Subcutaneous adipose tissue (tissue), 4 donors: ENCODE measurements around the gene LRRC31. TPM values are rescaled to one million over a fixed set of nuclear protein-coding genes. Genes with fewer than 3 reads are reported as not detected.

Experiments
- total RNA-seq, 4 donors: library from RNA; depleted of rRNA; stranded (reverse); fragments of >200 nt; gene quantifications; one replicate each; pipeline ENCODE4 v1.1.0, GENCODE V29; 2016
- TF ChIP-seq, protein P1 (sequence below): fragments of 450-650 bp; IDR thresholded peaks from one replicate; pipeline ENCODE4 v1.5.1; 2016; ENCODE audit warnings: low read depth, mild to moderate bottlenecking, control low read depth, antibody characterized with exemption, moderate library complexity

LRRC31 gene
- total RNA-seq, result under 1 TPM in 1 of 4 donors, not detected in 3; 0.44 TPM

DNA sequence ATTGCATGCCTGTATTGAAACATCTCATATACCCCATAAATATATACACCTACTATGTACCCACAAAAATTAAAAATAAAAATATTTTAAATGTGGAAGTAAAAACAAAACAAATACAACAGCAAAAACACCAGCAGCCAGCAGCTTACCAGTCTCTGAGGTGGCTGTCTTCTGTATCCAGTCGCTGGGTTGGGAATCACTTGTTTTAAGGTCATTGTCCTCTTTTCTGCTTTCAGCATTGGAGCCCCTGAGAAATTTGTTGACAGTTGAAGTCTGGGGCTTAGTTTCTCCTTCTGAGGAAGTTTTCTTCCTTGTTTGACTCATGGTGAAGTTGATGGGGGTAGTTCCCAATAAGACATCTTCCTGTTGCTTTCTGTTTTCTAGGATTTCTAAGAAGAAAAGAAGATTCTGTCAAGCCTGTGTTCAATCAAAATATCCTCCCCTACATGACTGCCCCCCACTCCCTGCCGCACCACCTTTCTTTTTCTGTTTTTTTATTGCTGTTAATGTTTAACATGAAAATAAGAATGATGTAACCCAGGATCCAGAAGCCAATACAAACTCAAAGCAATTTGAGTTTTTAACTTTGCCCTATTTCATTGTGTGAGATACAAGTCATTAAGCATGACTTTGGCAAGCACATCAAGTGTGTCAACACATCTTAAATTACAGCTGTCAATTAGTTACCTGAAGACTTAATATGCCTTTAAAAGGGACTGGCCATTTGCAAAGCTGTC lies at the start of gene LRRC31:
Gene LRRC31 (minus strand): TSS at position 452 of the 737 bp plus-strand sequence. CDS start 128 bp downstream, at position 324.
- TF ChIP-seq, protein P1, sequence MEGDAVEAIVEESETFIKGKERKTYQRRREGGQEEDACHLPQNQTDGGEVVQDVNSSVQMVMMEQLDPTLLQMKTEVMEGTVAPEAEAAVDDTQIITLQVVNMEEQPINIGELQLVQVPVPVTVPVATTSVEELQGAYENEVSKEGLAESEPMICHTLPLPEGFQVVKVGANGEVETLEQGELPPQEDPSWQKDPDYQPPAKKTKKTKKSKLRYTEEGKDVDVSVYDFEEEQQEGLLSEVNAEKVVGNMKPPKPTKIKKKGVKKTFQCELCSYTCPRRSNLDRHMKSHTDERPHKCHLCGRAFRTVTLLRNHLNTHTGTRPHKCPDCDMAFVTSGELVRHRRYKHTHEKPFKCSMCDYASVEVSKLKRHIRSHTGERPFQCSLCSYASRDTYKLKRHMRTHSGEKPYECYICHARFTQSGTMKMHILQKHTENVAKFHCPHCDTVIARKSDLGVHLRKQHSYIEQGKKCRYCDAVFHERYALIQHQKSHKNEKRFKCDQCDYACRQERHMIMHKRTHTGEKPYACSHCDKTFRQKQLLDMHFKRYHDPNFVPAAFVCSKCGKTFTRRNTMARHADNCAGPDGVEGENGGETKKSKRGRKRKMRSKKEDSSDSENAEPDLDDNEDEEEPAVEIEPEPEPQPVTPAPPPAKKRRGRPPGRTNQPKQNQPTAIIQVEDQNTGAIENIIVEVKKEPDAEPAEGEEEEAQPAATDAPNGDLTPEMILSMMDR, result no peak

DNA sequence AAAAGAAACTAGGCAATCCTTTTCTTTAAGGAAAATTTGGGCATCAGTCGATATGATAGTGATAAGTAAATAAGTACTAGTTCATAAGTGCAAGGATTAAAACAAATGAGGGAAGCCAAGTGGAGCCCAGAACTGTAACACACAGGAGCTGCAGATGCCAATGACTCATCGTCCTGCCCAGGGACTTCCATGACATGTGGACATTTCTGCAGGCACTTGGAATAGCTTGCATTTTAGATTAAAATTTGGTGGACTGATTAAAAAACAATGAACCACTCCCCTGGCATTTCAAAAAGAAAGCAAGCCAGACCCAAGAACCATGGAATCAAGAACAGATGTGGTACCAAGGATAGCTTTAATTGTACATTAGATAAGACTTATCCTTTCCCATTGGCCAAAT lies 44.6 kb upstream of the LRRC31 start:
- TF ChIP-seq, protein P1, result no peak

DNA sequence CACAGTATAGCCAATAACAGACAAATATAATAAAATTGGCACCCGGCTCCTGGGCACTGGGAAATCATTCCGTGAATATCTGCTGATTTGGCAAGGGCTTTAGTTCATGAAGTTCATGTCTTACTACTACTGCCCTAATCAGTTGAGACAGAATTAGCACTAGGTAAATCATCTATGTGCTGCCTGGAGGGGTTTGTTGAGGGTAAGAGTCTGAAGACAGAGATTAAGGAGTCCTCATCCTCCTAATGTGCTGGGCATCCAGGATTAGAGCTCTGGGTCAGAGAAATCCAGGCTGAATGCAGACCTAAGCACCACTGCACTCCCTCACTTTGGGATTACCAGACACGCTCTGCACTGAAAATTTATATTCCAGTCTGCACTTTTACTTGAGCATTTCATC lies 43.6 kb upstream of the LRRC31 start:
- TF ChIP-seq, protein P1, result no peak

DNA sequence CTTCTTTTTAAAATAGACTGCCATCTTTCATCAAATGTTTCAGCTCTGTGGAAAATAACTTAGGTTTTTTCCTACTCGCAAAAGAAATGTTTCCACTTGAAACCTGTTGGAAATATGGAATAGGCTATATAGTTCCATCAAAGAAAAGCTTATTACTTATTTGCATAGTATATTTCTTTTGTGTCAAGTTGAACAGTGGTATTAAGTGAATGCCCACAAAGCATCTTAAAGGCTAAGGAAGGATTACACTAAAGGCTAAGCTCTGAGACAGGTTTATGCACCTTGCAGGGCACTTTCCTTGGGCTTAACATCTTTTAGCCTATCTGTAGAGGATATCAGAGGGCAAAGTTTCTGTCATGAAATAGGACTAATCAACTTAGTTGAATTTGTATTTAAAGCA lies 41.5 kb upstream of the LRRC31 start, which contains the start of gene SAMD7:
Gene SAMD7 (plus strand): TSS at position 301 of the 400 bp plus-strand sequence. CDS start 7,927 bp downstream, outside the sequence.
- TF ChIP-seq, protein P1, result no peak

DNA sequence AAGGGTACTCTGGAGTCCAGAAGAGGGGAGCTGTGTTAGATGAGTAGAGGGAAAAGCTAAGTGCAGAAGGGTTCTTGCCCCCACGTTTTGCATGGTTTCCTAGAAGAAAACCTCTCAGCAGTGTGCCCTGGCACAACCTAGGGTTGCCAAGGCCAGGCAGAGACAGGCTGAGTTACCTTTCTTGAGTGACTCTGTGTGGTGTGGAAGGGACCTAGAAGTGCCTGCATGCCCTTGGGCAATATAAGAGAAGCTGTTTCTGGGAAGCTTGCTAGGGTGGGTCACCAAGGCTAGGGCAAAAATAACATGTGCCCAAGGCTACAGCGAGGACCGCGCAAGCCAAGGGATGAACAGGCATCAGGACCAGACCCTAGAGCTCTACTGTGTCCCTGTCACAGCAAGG lies 38.2 kb upstream of the LRRC31 start:
- TF ChIP-seq, protein P1, result no peak

DNA sequence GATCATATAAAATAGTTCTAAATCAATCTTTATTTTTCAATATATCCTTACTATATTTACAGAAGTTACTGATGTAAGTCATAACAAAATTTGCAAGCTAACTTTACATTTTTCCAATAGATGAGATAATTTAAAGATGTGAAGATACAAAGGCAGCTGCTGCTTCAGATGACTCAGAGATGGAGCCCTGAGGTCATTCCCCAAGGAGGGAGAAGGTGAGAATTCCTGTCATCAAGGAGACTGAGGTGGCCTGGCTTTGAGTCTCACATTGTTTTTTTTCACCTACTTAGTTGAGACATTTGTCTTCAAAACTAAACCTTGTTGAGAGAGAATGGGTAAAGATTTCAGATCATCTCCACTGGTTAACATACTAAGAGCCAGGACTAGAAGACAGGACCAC lies 37.7 kb upstream of the LRRC31 start:
- TF ChIP-seq, protein P1, result no peak

DNA sequence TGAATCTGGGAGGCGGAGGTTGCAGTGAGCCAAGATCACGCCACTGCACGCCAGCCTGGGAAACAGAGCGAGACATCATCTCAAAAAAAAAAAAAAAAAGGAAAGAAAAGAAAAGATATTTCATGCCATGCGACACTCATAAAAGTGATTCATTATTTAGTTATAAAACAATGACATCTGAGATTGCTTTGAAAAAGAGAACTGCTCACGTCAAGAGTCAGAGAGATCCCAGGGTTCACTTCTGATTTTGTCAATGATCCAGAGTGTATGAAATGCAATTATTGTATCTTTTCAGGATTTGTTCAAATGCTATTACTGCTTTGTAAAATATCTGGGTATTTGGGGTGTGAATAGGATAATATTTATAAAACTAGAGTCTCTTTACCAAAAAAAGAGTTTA lies 35.7 kb upstream of the LRRC31 start:
- TF ChIP-seq, protein P1, result no peak
